Measurements from ENCODE around the gene TCOF1. TPM values are rescaled to one million over a fixed set of nuclear protein-coding genes. Genes with fewer than 3 reads are reported as not detected.
A peak's percentile ranks its signal among the peaks of the same experiment; 100 is the strongest.

The TCOF1 gene
- total and polyA plus RNA-seq, 2 donors from 2014 or later: 12.2 to 23.5 TPM

DNA sequence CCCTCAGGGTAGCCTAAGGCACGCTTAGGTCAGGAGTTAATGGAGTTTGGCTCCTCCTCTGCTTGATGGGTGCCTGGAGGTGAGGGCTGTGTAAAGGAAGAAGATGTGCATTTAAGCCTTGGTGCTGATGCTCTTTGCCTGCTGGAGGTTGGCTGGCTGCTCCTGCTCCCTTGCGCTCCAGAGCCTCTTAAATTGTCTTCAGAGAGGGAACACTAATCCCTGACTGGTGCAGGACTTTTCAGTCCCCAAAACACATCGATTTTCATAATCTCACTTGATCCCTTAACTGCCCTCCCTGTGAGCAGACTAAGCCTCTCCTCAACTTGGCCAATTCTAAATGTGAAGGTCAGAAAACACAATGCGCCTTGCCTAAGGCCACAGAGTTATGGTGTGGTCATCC, 16.2 kb upstream of the TCOF1 start:
- TF ChIP-seq, protein P1, sequence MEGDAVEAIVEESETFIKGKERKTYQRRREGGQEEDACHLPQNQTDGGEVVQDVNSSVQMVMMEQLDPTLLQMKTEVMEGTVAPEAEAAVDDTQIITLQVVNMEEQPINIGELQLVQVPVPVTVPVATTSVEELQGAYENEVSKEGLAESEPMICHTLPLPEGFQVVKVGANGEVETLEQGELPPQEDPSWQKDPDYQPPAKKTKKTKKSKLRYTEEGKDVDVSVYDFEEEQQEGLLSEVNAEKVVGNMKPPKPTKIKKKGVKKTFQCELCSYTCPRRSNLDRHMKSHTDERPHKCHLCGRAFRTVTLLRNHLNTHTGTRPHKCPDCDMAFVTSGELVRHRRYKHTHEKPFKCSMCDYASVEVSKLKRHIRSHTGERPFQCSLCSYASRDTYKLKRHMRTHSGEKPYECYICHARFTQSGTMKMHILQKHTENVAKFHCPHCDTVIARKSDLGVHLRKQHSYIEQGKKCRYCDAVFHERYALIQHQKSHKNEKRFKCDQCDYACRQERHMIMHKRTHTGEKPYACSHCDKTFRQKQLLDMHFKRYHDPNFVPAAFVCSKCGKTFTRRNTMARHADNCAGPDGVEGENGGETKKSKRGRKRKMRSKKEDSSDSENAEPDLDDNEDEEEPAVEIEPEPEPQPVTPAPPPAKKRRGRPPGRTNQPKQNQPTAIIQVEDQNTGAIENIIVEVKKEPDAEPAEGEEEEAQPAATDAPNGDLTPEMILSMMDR (IDR thresholded peaks at IDR 0.05; ENCODE audit: borderline replicate concordance, extremely low read depth, insufficient read depth): no peak
- H3K9me3 ChIP-seq (ENCODE audit: control insufficient read depth in 2 of 3, insufficient read depth in 1 of 3, low read length in 3 of 3): no peaks in the 10 kb centered on the region
- H3K4me3 ChIP-seq (ENCODE audit: low read length in 3 of 3): no peak overlapping the region
- intact Hi-C loops (cut with DNase I): no loop called here
- DNase-seq (peak in 1 of 5 donors; percentile 12), FAIRE-seq (no peak)
- no peaks in the 10 kb centered on the region for H3K36me3 ChIP-seq (ENCODE audit: control insufficient read depth in 2 of 3, insufficient read depth in 3 of 3, low read length in 3 of 3)
- no peaks in the 10 kb centered on the region for H3K27me3 ChIP-seq (ENCODE audit: control insufficient read depth, insufficient read depth, low read length)
- H3K27ac ChIP-seq (ENCODE audit: low read depth in 2 of 2, low read length in 2 of 2): no peak overlapping the region
- H3K4me1 ChIP-seq (ENCODE audit: control insufficient read depth in 2 of 3, insufficient read depth in 2 of 3, low read depth in 1 of 3, low read length in 3 of 3): no peaks in the 10 kb centered on the region
- no peak overlapping the region for H3K9ac ChIP-seq (ENCODE audit: low read length in 3 of 3)

GRCh38 chr5:150341989-150342388, 15.5 kb upstream of the TCOF1 start:
- no peak for DNase-seq
- Histone ChIP-seq H3K27ac (ENCODE audit: low read depth in 2 of 2, low read length in 2 of 2) (no peak overlapping the region), H3K36me3 (ENCODE audit: control insufficient read depth in 2 of 3, insufficient read depth in 3 of 3, low read length in 3 of 3) (no peaks in the 10 kb centered on the region), H3K4me3 (ENCODE audit: low read length in 3 of 3) (no peak overlapping the region), H3K9me3 (ENCODE audit: control insufficient read depth in 2 of 3, insufficient read depth in 1 of 3, low read length in 3 of 3) (no peaks in the 10 kb centered on the region), H3K4me1 (ENCODE audit: control insufficient read depth in 2 of 3, insufficient read depth in 2 of 3, low read depth in 1 of 3, low read length in 3 of 3) (no peaks in the 10 kb centered on the region), H3K27me3 (ENCODE audit: control insufficient read depth, insufficient read depth, low read length) (no peaks in the 10 kb centered on the region), H3K9ac (ENCODE audit: low read length in 3 of 3) (no peak overlapping the region)
- TF ChIP-seq, protein P1 (IDR thresholded peaks at IDR 0.05; ENCODE audit: borderline replicate concordance, extremely low read depth, insufficient read depth): no peak
- intact Hi-C loops (cut with DNase I): no loop called here
- no peak for FAIRE-seq

- intact Hi-C loops (cut with DNase I): no loop called here
- Histone ChIP-seq H3K36me3 (ENCODE audit: control insufficient read depth in 2 of 3, insufficient read depth in 3 of 3, low read length in 3 of 3) (no peaks in the 10 kb centered on the region), H3K4me1 (ENCODE audit: control insufficient read depth in 2 of 3, insufficient read depth in 2 of 3, low read depth in 1 of 3, low read length in 3 of 3) (no peaks in the 10 kb centered on the region), H3K9ac (ENCODE audit: low read length in 3 of 3) (no peak overlapping the region), H3K27me3 (ENCODE audit: control insufficient read depth, insufficient read depth, low read length) (no peaks in the 10 kb centered on the region), H3K4me3 (ENCODE audit: low read length in 3 of 3) (no peak overlapping the region), H3K9me3 (ENCODE audit: control insufficient read depth in 2 of 3, insufficient read depth in 1 of 3, low read length in 3 of 3) (no peaks in the 10 kb centered on the region), H3K27ac (ENCODE audit: low read depth in 2 of 2, low read length in 2 of 2) (no peak overlapping the region)
- DNase-seq: peak in 1 of 5 donors; percentile 11
- FAIRE-seq: no peak
- TF ChIP-seq, protein P1 (IDR thresholded peaks at IDR 0.05; ENCODE audit: borderline replicate concordance, extremely low read depth, insufficient read depth): no peak
These were observed 14.9 kb upstream of the TCOF1 start for GRCh38 chr5:150342583-150342982.

GRCh38 chr5:150343994-150344631, 13.4 kb upstream of the TCOF1 start:
- TF ChIP-seq, protein P1 (IDR thresholded peaks at IDR 0.05; ENCODE audit: borderline replicate concordance, extremely low read depth, insufficient read depth): no peak
- no peak overlapping the region for H3K4me3 ChIP-seq (ENCODE audit: low read length in 3 of 3)
- H3K9me3 ChIP-seq (ENCODE audit: control insufficient read depth in 2 of 3, insufficient read depth in 1 of 3, low read length in 3 of 3): no peaks in the 10 kb centered on the region
- DNase-seq (peak in 1 of 5 donors; percentile 38), FAIRE-seq (no peak)
- intact Hi-C loops (cut with DNase I): no loop called here
- no peak overlapping the region for H3K27ac ChIP-seq (ENCODE audit: low read depth in 2 of 2, low read length in 2 of 2)
- no peaks in the 10 kb centered on the region for H3K4me1 ChIP-seq (ENCODE audit: control insufficient read depth in 2 of 3, insufficient read depth in 2 of 3, low read depth in 1 of 3, low read length in 3 of 3)
- no peaks in the 10 kb centered on the region for H3K27me3 ChIP-seq (ENCODE audit: control insufficient read depth, insufficient read depth, low read length)
- H3K9ac ChIP-seq (ENCODE audit: low read length in 3 of 3): no peak overlapping the region
- no peaks in the 10 kb centered on the region for H3K36me3 ChIP-seq (ENCODE audit: control insufficient read depth in 2 of 3, insufficient read depth in 3 of 3, low read length in 3 of 3)
